ENCODE measurements around the gene EGLN3. TPM values are rescaled to one million over a fixed set of nuclear protein-coding genes. Genes with fewer than 3 reads are reported as not detected.
A peak's percentile ranks its signal among the peaks of the same experiment; 100 is the strongest.

Gene EGLN3
- total and polyA plus RNA-seq, 2 experiments from 2014 or later: 26.6 to 33.1 TPM

DNA sequence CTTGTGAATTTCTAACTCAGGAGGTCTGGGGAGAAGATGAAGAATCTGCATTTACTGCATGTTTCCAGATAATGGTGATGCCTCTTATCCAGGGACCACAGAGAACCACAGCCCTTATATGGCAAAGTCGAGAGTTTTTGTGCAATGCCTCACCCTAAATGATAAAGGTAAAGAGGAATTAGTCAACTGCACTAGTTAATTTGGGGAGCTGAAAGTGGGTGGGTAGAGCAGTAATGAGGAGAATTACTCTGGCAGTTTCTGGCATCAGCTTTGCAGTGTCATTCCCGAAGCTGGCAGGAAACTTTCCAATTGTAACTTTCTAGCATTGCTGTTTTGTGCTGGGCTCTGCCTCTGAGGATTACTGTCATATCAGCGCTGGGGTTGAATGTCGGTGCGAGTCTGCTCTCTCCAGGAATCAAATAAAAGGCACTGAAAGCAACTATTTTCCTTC lies 10.3 kb downstream of the EGLN3 start:
- DNase-seq (ENCODE audit: low read depth in 1 of 2, low spot score in 1 of 2): peak in 1 of 2 donors; percentile 12
- Histone ChIP-seq H3K27ac (peak overlapping the region; percentile 91), H3K4me3 (no peak overlapping the region), H3K9me3 (ENCODE audit: low read depth) (no peaks in the 10 kb centered on the region), H3K4me1 (ENCODE audit: low read depth) (peaks cover 62% of the 10 kb centered on the region), H3K36me3 (no peaks in the 10 kb centered on the region), H3K27me3 (no peaks in the 10 kb centered on the region)
- TF ChIP-seq, protein P1, sequence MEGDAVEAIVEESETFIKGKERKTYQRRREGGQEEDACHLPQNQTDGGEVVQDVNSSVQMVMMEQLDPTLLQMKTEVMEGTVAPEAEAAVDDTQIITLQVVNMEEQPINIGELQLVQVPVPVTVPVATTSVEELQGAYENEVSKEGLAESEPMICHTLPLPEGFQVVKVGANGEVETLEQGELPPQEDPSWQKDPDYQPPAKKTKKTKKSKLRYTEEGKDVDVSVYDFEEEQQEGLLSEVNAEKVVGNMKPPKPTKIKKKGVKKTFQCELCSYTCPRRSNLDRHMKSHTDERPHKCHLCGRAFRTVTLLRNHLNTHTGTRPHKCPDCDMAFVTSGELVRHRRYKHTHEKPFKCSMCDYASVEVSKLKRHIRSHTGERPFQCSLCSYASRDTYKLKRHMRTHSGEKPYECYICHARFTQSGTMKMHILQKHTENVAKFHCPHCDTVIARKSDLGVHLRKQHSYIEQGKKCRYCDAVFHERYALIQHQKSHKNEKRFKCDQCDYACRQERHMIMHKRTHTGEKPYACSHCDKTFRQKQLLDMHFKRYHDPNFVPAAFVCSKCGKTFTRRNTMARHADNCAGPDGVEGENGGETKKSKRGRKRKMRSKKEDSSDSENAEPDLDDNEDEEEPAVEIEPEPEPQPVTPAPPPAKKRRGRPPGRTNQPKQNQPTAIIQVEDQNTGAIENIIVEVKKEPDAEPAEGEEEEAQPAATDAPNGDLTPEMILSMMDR (IDR thresholded peaks at IDR 0.05; ENCODE audit: low read depth, low read length): no peak

GRCh38 chr14:33938131-33938949 lies 12.5 kb downstream of the EGLN3 start:
- Histone ChIP-seq H3K4me3 (no peak overlapping the region), H3K36me3 (no peaks in the 10 kb centered on the region), H3K9me3 (ENCODE audit: low read depth) (no peaks in the 10 kb centered on the region), H3K4me1 (ENCODE audit: low read depth) (peaks cover 70% of the 10 kb centered on the region), H3K27me3 (no peaks in the 10 kb centered on the region), H3K27ac (peak overlapping the region; percentile 91)
- peak; percentile 77 to 91 for DNase-seq (ENCODE audit: low read depth in 1 of 2, low spot score in 1 of 2)
- TF ChIP-seq, protein P1 (IDR thresholded peaks at IDR 0.05; ENCODE audit: low read depth, low read length): no peak

GRCh38 chr14:33936391-33936790 lies 14.5 kb downstream of the EGLN3 start:
- no peak overlapping the region for H3K27ac ChIP-seq
- DNase-seq (ENCODE audit: low read depth in 1 of 2, low spot score in 1 of 2): no peak

GRCh38 chr14:33934938-33935337 lies 15.9 kb downstream of the EGLN3 start:
- TF ChIP-seq, protein P1 (IDR thresholded peaks at IDR 0.05; ENCODE audit: low read depth, low read length): no peak
- Histone ChIP-seq H3K27ac (no peak overlapping the region), H3K4me1 (ENCODE audit: low read depth) (peaks cover 54% of the 10 kb centered on the region)

More at GRCh38 chr14:33936391-33936790, 14.5 kb downstream of the EGLN3 start:
- Histone ChIP-seq H3K9me3 (ENCODE audit: low read depth) (no peaks in the 10 kb centered on the region), H3K4me3 (no peak overlapping the region), H3K36me3 (no peaks in the 10 kb centered on the region), H3K4me1 (ENCODE audit: low read depth) (peaks cover 63% of the 10 kb centered on the region), H3K27me3 (no peaks in the 10 kb centered on the region)
- TF ChIP-seq, protein P1 (IDR thresholded peaks at IDR 0.05; ENCODE audit: low read depth, low read length): no peak

GRCh38 chr14:33934043-33934750 lies 16.7 kb downstream of the EGLN3 start:
- no peak overlapping the region for H3K4me3 ChIP-seq
- TF ChIP-seq, protein P1 (IDR thresholded peaks at IDR 0.05; ENCODE audit: low read depth, low read length): no peak
- peak in 1 of 2 donors; percentile 51 for DNase-seq (ENCODE audit: low read depth in 1 of 2, low spot score in 1 of 2)
- H3K27me3 ChIP-seq: no peaks in the 10 kb centered on the region
- H3K36me3 ChIP-seq: no peaks in the 10 kb centered on the region
- no peaks in the 10 kb centered on the region for H3K9me3 ChIP-seq (ENCODE audit: low read depth)
- H3K27ac ChIP-seq: peak overlapping the region; percentile 54
- peaks cover 49% of the 10 kb centered on the region for H3K4me1 ChIP-seq (ENCODE audit: low read depth)

More at GRCh38 chr14:33934938-33935337, 15.9 kb downstream of the EGLN3 start:
- Histone ChIP-seq H3K4me3 (no peak overlapping the region), H3K27me3 (no peaks in the 10 kb centered on the region), H3K9me3 (ENCODE audit: low read depth) (no peaks in the 10 kb centered on the region), H3K36me3 (no peaks in the 10 kb centered on the region)
- DNase-seq (ENCODE audit: low read depth in 1 of 2, low spot score in 1 of 2): no peak
